Left colon (tissue), 2 donors: ENCODE measurements around the gene IGF1R. TPM values are rescaled to one million over a fixed set of nuclear protein-coding genes. Genes with fewer than 3 reads are reported as not detected.

Experiments
- ATAC-seq: fragments of 200-7000 bp; cut with Tn5 transposase; one replicate; pipeline ENCODE4 v1.9.1; 2020; ENCODE audit warnings: mild to moderate bottlenecking, moderate library complexity
- DNase-seq, 2 donors: peaks; one replicate each; pipeline ENCODE4 v3.0.0-alpha.2; 2020
- intact Hi-C, 2 donors: fragments of 100-400 bp; cut with DNase I in 1 of 2; cut with micrococcal nuclease in 1 of 2; formaldehyde crosslinking; loops; one replicate each; pipeline versions ENCODE4 v1.11.2 to v1.14.0; 2022; cut with DNase I, micrococcal nuclease
- total RNA-seq, 2 donors: library from RNA; stranded (reverse); fragmentation: NEBNext Ultra II Directional; extraction: Animal tissue kit (Norgen Biotek cat#: 25700); gene quantifications; one replicate each; pipeline ENCODE4 v1.2.1, GENCODE V29; 2021
- donor health status: DM: no; HTN: no; CAD: no.
- donor health status: DM: yes; HTN: yes; CAD: no.

Gene IGF1R
- total RNA-seq, 2 donors from 2014 or later, result 40.2 to 42.0 TPM

GRCh38 chr15:98666841-98667240 is 18.5 kb downstream of the IGF1R start:
- intact Hi-C loops, result no loop called here
- ATAC-seq, result no peak

DNA sequence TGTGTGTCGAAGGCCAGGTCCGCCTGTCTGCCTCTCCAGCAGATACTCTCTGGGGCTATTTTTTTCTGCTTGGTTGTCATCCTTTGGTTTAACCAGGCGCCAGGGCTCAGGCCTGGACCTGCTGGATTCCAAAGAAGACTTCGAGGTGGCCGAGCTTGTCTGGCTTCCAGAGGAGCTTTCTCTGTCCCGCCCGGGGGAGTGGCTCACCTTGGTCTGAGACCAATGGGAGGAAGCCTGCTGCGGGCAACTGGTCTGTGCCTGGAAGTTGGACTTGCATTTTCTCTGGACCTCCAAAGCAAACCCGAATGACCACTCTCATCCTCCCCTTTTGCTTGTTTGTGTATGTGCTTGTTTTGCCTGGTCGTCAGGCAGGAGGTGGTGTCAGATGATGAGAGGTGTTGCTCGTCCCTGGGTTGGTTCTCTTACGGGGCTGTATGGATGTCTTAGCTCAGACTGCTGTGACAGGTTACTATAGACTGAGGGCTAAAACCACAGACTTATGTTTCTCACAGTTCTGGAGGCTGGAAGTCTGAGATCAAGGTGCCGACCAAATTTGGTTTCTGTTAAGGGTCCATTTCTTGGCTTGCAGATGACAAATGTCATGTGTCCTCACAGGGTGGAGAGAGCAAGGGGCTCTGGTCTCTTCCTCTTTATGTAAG is 19.3 kb downstream of the IGF1R start:
- intact Hi-C loops, result no loop called here
- DNase-seq (no peak), ATAC-seq (no peak)

More at GRCh38 chr15:98666841-98667240, 18.5 kb downstream of the IGF1R start:
- no peak for DNase-seq

- DNase-seq (no peak), ATAC-seq (no peak)
- intact Hi-C loops, result no loop called here
Observed at GRCh38 chr15:98668566-98669308, 20.4 kb downstream of the IGF1R start.

DNA sequence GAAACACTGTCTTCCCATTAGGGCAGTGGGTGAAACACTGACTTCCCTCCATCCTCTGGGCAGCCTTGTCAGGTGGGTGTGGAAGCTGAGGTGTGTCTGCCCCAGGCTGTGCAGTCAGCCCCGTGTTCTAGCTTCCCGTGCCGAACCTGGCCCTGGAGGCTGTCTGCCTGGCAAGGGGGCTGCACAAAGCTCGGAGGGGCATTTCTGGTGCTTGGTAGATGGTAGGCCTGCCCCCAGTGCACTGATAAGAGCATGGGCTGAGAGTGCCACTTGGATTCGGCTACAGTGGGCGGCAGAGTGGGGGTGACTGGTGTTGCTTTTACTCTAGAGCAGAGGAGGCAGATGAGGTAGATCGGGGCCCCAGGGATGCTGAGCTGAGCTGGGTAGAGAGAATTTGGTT is 21.3 kb downstream of the IGF1R start:
- DNase-seq, result no peak
- no peak for ATAC-seq
- intact Hi-C loops, result no loop called here

- ATAC-seq, result no peak
- DNase-seq, result no peak
- intact Hi-C loops, result no loop called here
Observed at GRCh38 chr15:98671060-98672008, 23.0 kb downstream of the IGF1R start.

DNA sequence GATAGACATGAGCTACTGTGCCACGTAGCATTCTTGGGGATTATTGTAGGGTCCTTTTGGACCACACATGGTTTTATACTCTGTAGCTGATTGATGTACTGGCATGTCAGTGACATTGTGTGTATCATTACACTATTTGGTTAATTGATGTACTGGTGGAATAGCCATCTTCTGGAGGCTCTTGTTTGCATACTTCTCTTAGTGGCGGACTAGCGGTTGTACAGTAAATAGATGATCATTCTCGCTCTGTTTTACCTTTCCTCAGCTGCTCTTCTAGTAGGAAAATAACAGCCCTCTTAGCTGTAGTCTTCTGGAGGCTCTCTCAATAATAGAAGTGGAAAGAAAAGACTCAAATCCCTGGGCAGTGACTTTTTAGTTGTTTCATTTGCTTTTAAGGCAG is 24.8 kb downstream of the IGF1R start:
- no peak for ATAC-seq
- intact Hi-C loops, result no loop called here
- no peak for DNase-seq

DNA sequence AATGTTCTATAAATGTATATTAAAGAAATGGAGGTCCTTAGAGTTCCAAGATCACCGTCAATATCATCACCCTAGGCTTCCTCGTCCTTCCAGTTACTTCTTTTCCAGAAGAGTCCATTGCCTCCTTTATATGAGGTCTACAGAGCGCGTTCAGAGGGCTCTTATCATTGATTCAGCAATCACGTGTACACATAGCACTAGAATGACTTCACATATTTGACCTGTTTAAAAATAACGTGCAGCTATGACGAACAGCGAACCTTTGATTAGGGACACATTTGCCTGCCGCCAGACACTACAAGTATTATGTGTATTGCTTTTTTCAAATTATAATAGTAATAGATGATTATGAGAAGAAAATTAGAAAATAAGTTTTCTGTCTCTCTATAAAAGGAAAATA is 26.0 kb downstream of the IGF1R start:
- no peak for ATAC-seq
- no peak for DNase-seq
- intact Hi-C loops, result no loop called here

- DNase-seq (no peak), ATAC-seq (no peak)
- intact Hi-C loops, result no loop called here
Observed at GRCh38 chr15:98676586-98677270, 28.4 kb downstream of the IGF1R start.

DNA sequence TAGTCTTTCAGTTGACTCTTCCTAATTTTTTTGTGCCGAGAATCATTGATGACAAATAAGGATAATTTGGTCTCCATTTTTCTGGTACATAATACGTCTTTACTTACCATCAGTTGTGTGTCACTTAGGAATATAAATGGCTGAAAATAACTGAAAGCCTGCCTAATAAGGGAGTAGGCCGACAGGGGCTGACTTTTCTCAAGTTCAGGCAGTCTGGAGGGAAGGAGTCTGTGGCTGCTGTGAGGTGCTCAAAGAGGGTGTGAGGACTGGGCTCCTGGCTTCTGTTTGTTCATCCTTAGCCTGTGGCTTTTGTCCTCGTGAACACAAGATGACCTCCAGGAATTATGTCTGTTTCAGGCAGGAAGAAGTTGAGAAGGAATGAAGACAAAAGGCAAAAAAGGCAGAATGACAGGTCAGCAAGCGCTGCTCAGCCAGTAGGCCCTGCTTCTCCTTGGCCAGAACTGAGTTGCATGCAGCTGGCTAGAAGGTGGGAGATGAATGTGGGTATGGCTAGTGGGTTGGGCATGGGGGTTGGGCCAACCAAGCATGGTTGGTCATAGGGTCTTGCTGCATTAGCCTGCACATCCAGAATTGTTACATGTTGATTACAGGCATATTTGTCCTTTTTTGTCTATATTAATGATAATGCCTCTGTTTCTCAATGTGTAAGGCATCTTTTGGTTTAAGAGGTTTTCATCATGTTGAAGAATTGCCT is 29.2 kb downstream of the IGF1R start:
- intact Hi-C loops, result no loop called here
- no peak for ATAC-seq
- no peak for DNase-seq

GRCh38 chr15:98678484-98678883 is 30.1 kb downstream of the IGF1R start:
- ATAC-seq (no peak), DNase-seq (no peak)
- intact Hi-C loops, result no loop called here

DNA sequence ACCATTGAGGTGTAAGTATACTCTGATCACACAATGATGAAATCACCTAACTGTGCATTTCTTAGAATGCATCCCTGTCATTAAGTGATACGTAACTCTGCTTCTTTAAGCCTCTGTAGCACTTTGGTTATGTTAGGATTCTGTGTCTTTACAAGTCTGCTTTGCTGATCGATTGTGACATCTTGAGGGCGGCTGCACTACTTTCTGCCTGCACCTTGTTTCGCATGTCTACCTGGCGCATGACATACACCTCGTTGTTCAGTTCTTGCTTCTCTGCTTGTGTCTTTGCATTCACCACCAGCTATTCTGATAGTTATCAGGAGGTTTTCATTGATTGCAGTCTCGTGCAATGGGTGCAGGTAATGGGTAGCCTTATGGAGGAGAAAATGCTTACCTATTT is 32.7 kb downstream of the IGF1R start:
- DNase-seq, result no peak
- intact Hi-C loops, result no loop called here
- ATAC-seq, result no peak

- no peak for DNase-seq
- intact Hi-C loops, result no loop called here
- no peak for ATAC-seq
Observed at GRCh38 chr15:98682992-98683701, 34.8 kb downstream of the IGF1R start.

- ATAC-seq (peak; percentile 35), DNase-seq (no peak)
- intact Hi-C loops, result no loop called here
Observed at GRCh38 chr15:98683831-98684230, 35.5 kb downstream of the IGF1R start.

GRCh38 chr15:98684436-98684835 is 36.1 kb downstream of the IGF1R start:
- ATAC-seq (peak; percentile 48), DNase-seq (no peak)
- intact Hi-C loops, result no loop called here

DNA sequence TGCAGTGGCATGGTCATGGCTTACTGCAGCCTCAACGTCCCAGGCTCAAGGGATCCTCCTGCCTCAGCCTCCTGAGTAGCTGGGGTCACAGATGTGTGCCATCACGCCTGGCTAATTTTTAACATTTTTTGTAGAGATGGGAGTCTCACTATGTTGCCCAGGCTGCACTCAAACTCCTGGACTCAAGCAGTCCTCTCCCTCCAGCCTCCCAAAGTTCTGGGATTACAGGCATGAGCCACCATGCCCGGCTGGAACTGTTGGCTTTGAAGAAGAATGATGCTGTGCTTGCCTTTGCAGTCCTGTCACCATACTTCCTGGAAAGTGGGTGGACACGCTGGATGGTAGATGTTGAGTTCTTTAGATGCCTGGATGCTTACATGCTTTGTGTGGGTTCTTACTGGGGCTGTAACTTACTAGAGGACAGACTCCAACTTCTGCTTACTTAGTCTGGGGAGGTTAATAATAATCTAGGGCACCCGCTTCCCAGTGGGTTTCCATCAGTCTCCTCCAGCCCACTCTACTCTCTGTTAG is 36.7 kb downstream of the IGF1R start:
- ATAC-seq, result no peak
- intact Hi-C loops, result no loop called here
- no peak for DNase-seq

- ATAC-seq, result peak; percentile 80
- intact Hi-C loops, result no loop called here
- no peak for DNase-seq
Observed at GRCh38 chr15:98686983-98687382, 38.6 kb downstream of the IGF1R start.

GRCh38 chr15:98689431-98689861 is 41.1 kb downstream of the IGF1R start:
- DNase-seq (no peak), ATAC-seq (no peak)
- intact Hi-C loops, result no loop called here
